H1 (cell line): ENCODE measurements around the gene B4GALT5. TPM values are rescaled to one million over a fixed set of nuclear protein-coding genes. Genes with fewer than 3 reads are reported as not detected.

Source experiments
- CTCF ChIA-PET: fragments of 300-600 bp; sonication (Branson Sonifier 250); formaldehyde crosslinking; loops from one replicate; lab custom pipeline; 2021; ENCODE audit not compliant: partially characterized antibody; lab: Charles Lee
- POLR2A ChIA-PET: fragments of 300-600 bp; sonication (Branson Sonifier 250); formaldehyde crosslinking; loops from one replicate; lab custom pipeline; 2021; ENCODE audit warnings: inconsistent platforms; ENCODE audit not compliant: partially characterized antibody; lab: Charles Lee
- DNase-seq, 2 experiments: peaks; one replicate each; pipeline versions ENCODE4 v3.0.0 to v3.0.0-alpha.2; 2010 to 2022; ENCODE audit warnings: low spot score in 2 of 2, low read depth in 1 of 2, mixed read lengths in 1 of 2
- FAIRE-seq: peaks from 2 replicates; lab custom pipeline; 2011; peaks lifted over from hg19 to GRCh38; lab: Jason Lieb, UNC
- H2AFZ ChIP-seq: 2 replicates; pipeline ENCODE4 v1.8.1; 2012; ENCODE audit warnings: low read length, inconsistent platforms
- H2AK5ac ChIP-seq: 2 replicates; pipeline ENCODE4 v1.6.1; 2013; ENCODE audit warnings: low read depth, low read length
- H2BK120ac ChIP-seq: replicated peaks from 2 replicates; pipeline ENCODE3; 2013; ENCODE audit warnings: low read depth, low read length, inconsistent platforms
- H2BK12ac ChIP-seq: 2 replicates; pipeline ENCODE4 v1.6.1; 2013; ENCODE audit warnings: low read depth, low read length
- H2BK15ac ChIP-seq: 2 replicates; pipeline ENCODE4 v1.6.1; 2013; ENCODE audit warnings: low read length
- H2BK20ac ChIP-seq: 2 replicates; pipeline ENCODE4 v1.6.1; 2013; ENCODE audit warnings: low read length
- H2BK5ac ChIP-seq: 2 replicates; pipeline ENCODE4 v1.6.1; 2013; ENCODE audit warnings: low read depth, low read length
- H3K14ac ChIP-seq: 2 replicates; pipeline ENCODE4 v1.6.1; 2013; ENCODE audit warnings: inconsistent platforms; ENCODE audit not compliant: insufficient read length
- H3K18ac ChIP-seq: 2 replicates; pipeline ENCODE4 v1.6.1; 2013; ENCODE audit warnings: low read length; ENCODE audit errors: extremely low read depth
- H3K23ac ChIP-seq: 2 replicates; pipeline ENCODE4 v1.6.1; 2013; ENCODE audit warnings: inconsistent platforms; ENCODE audit not compliant: insufficient read length
- H3K23me2 ChIP-seq: 2 replicates; pipeline ENCODE4 v1.6.1; 2013; ENCODE audit warnings: low read depth, low read length
- H3K27ac ChIP-seq: 2 replicates; pipeline ENCODE4 v1.6.1; 2011; ENCODE audit warnings: low read depth, low read length, inconsistent platforms
- H3K27me3 ChIP-seq, 4 experiments: replicated peaks in 1 of 4; 1 replicate in 1 of 4; 2 replicates in 3 of 4; pipeline versions ENCODE4 v1.6.1 to v1.8.1; 2011 to 2013; ENCODE audit warnings: low read length in 3 of 4, mild to moderate bottlenecking in 3 of 4, inconsistent platforms in 2 of 4, mixed read lengths in 2 of 4, moderate library complexity in 1 of 4; ENCODE audit not compliant: control insufficient read depth in 3 of 4, insufficient read depth in 3 of 4; ENCODE audit errors: extremely low read depth in 1 of 4
- H3K36me3 ChIP-seq, 4 experiments: 2 replicates each; pipeline versions ENCODE4 v1.6.1 to v1.8.1; 2011 to 2013; ENCODE audit warnings: mild to moderate bottlenecking in 4 of 4, low read length in 3 of 4, moderate library complexity in 2 of 4, control low read depth in 1 of 4, inconsistent platforms in 1 of 4; ENCODE audit not compliant: insufficient read depth in 4 of 4, control insufficient read depth in 2 of 4
- H3K4ac ChIP-seq: replicated peaks from 2 replicates; pipeline ENCODE3; 2013; ENCODE audit warnings: low read length, low read depth, mixed read lengths, inconsistent platforms; ENCODE audit not compliant: insufficient read length
- H3K4me1 ChIP-seq, 4 experiments: replicated peaks in 1 of 4; 1 replicate in 1 of 4; 2 replicates in 3 of 4; pipeline versions ENCODE4 v1.6.1 to v1.8.1; 2011 to 2013; ENCODE audit warnings: low read length in 3 of 4, inconsistent platforms in 2 of 4, mixed read lengths in 1 of 4; ENCODE audit not compliant: insufficient read depth in 4 of 4, control insufficient read depth in 3 of 4
- H3K4me2 ChIP-seq, 2 experiments: 2 replicates each; pipeline versions ENCODE4 v1.6.1 to v1.8.1; 2011 to 2013; ENCODE audit warnings: low read depth in 2 of 2, low read length in 2 of 2, control low read depth in 1 of 2, inconsistent platforms in 1 of 2, mild to moderate bottlenecking in 1 of 2; ENCODE audit not compliant: insufficient read depth in 1 of 2
- H3K4me3 ChIP-seq, 4 experiments: fragments of 200-600, 300-600 bp in 1 of 4; sonication (generic), shearing (Covaris generic), sonication (Bioruptor Twin) in 1 of 4; 2 replicates each; pipeline versions ENCODE4 v1.5.1 to v1.8.1; 2011 to 2016; ENCODE audit warnings: low read length in 4 of 4, low read depth in 3 of 4, control low read depth in 2 of 4, inconsistent platforms in 2 of 4, mild to moderate bottlenecking in 2 of 4, mixed read lengths in 1 of 4, moderate library complexity in 1 of 4; ENCODE audit not compliant: insufficient read depth in 2 of 4; ENCODE audit errors: extremely low read depth in 1 of 4
- H3K56ac ChIP-seq: replicated peaks from 2 replicates; pipeline ENCODE3; 2013; ENCODE audit warnings: low read depth, mild to moderate bottlenecking, mixed read lengths, low read length, inconsistent platforms; ENCODE audit not compliant: insufficient read length
- H3K79me1 ChIP-seq: 2 replicates; pipeline ENCODE4 v1.6.1; 2013; ENCODE audit warnings: low read depth, low read length, control low read depth
- H3K79me2 ChIP-seq, 2 experiments: 2 replicates each; pipeline versions ENCODE4 v1.6.1 to v1.8.1; 2012 to 2013; ENCODE audit warnings: low read length in 2 of 2, mild to moderate bottlenecking in 2 of 2, inconsistent platforms in 1 of 2; ENCODE audit not compliant: insufficient read depth in 2 of 2, control insufficient read depth in 1 of 2
- H3K9ac ChIP-seq, 4 experiments: replicated peaks in 1 of 4; 1 replicate in 1 of 4; 2 replicates in 3 of 4; pipeline versions ENCODE4 v1.6.1 to v1.8.1; 2011 to 2013; ENCODE audit warnings: low read depth in 3 of 4, low read length in 3 of 4, control low read depth in 2 of 4, mild to moderate bottlenecking in 2 of 4, moderate library complexity in 2 of 4, inconsistent platforms in 1 of 4; ENCODE audit errors: extremely low read depth in 1 of 4
- H3K9me3 ChIP-seq, 2 experiments: 2 replicates each; pipeline versions ENCODE4 v1.6.1 to v1.8.1; 2012 to 2013; ENCODE audit warnings: mild to moderate bottlenecking in 2 of 2, moderate library complexity in 2 of 2, control low read depth in 1 of 2, inconsistent platforms in 1 of 2, low read depth in 1 of 2, low read length in 1 of 2, mixed read lengths in 1 of 2; ENCODE audit not compliant: insufficient read depth in 2 of 2
- H4K20me1 ChIP-seq, 2 experiments: replicated peaks in 1 of 2; 2 replicates each; pipeline versions ENCODE3 to v1.8.1; 2011 to 2013; ENCODE audit warnings: inconsistent platforms in 2 of 2, low read length in 2 of 2, mild to moderate bottlenecking in 1 of 2; ENCODE audit not compliant: insufficient read depth in 2 of 2, control insufficient read depth in 1 of 2
- H4K5ac ChIP-seq: 2 replicates; pipeline ENCODE4 v1.6.1; 2013; ENCODE audit warnings: low read length, low read depth, mixed read lengths, inconsistent platforms; ENCODE audit not compliant: insufficient read length
- H4K8ac ChIP-seq: 2 replicates; pipeline ENCODE4 v1.8.0; 2013; ENCODE audit warnings: mild to moderate bottlenecking, moderate library complexity, low read length, inconsistent platforms; ENCODE audit not compliant: insufficient read depth; ENCODE audit errors: extremely low read depth
- H4K91ac ChIP-seq: replicated peaks from 2 replicates; pipeline ENCODE3; 2013; ENCODE audit warnings: low read length, mixed read lengths, inconsistent platforms; ENCODE audit not compliant: insufficient read length
- ATF3 ChIP-seq: IDR thresholded peaks from 2 replicates; pipeline ENCODE4 v1.6.1; 2011; ENCODE audit warnings: low read depth, mild to moderate bottlenecking, low read length; ENCODE audit not compliant: insufficient read depth
- EZH2 ChIP-seq: fragments of 200-600 bp; sonication (generic); IDR thresholded peaks from 2 replicates; pipeline ENCODE4 v1.7.1; 2012; ENCODE audit warnings: low read depth, mild to moderate bottlenecking, moderate library complexity, low read length, inconsistent platforms; ENCODE audit not compliant: severe bottlenecking
- MAFK ChIP-seq: IDR thresholded peaks from 2 replicates; pipeline ENCODE4 v1.6.1; 2012; ENCODE audit warnings: low read depth, mild to moderate bottlenecking, improper control_type of control experiment, low read length
- MAX ChIP-seq: IDR thresholded peaks from 2 replicates; pipeline ENCODE4 v1.6.1; 2012; ENCODE audit warnings: inconsistent platforms
- RAD21 ChIP-seq, 2 experiments: IDR thresholded peaks in 1 of 2; conservative IDR thresholded peaks in 1 of 2; 2 replicates each; pipeline ENCODE4 v1.6.1; 2011; ENCODE audit warnings: low read depth in 2 of 2, low read length in 2 of 2, improper control_type of control experiment in 1 of 2, inconsistent platforms in 1 of 2, mild to moderate bottlenecking in 1 of 2, moderate library complexity in 1 of 2
- RFX5 ChIP-seq: IDR thresholded peaks from 2 replicates; pipeline ENCODE4 v1.6.1; 2011; ENCODE audit warnings: low read depth, low read length, improper control_type of control experiment, borderline replicate concordance
- YY1 ChIP-seq: IDR thresholded peaks from 2 replicates; pipeline ENCODE4 v1.6.1; 2011; ENCODE audit warnings: low read depth, mild to moderate bottlenecking, low read length
- WGBS, 2 experiments: shearing (Covaris generic) in 1 of 2; methylation state at CpG; one replicate each; pipeline versions ENCODE4 v1.1.6 to v1.1.7; 2013 to 2015; ENCODE audit warnings: low lambda C conversion rate in 2 of 2, mixed read lengths in 2 of 2, inconsistent platforms in 1 of 2, low coverage in 1 of 2, missing lambda C conversion rate in 1 of 2; ENCODE audit not compliant: insufficient replicate concordance in 2 of 2, insufficient coverage in 1 of 2, insufficient read length in 1 of 2; ENCODE audit errors: extremely low coverage in 1 of 2, missing lambda C conversion rate in 1 of 2; 5-methylcytosine and 5-hydroxymethylcytosine counted together
- polyA plus RNA-seq, 7 experiments: library from polyadenylated mRNA; depleted of rRNA in 3 of 7; stranded (reverse) in 5 of 7; unstranded in 2 of 7; fragments of >200 nt in 5 of 7; fragments of 200-250 nt in 2 of 7; gene quantifications; 1 replicate in 5 of 7; 2 replicates in 1 of 7; 4 replicates in 1 of 7; pipeline versions ENCODE4 v1.2.1 to v1.2.3, GENCODE V29; 2011 to 2013; ENCODE audit warnings: missing spikeins in 2 of 7, mixed read lengths in 2 of 7
- total RNA-seq: library from RNA; stranded (reverse); fragmentation: NEBNext Ultra II Directional; extraction: Animal tissue kit (Norgen Biotek cat#: 25700); gene quantifications from 2 replicates; pipeline ENCODE4 v1.2.1, GENCODE V29; 2021

Gene B4GALT5
- total and polyA plus RNA-seq, 2 of the 8 experiments (the other 6 are each of a cell fraction or from before 2014, with no cell fraction given) = 46.5 to 75.4 TPM

DNA sequence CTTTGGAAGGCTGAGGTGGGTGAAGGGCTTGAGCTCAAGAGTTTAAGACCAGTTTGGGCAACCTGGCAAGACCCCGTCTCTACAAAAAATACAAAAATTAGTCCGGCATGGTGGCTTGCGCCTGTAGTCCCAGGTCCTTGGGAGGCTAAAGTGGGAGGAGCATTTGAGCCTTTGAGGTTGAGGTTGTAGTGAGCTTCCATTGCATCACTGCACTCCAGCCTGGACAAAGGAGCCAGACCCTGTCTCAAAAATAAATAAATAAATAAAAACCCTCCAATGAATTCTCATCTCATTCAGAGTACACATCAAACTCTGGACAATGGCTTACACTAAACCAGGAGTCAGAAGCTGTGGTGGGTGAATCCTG lies 31.8 kb downstream of the B4GALT5 start:
- Histone ChIP-seq H3K79me2 (peaks cover 35 to 99% of the 10 kb centered on the region in 2 experiments), H2AFZ (no peak overlapping the region), H4K5ac (no peak overlapping the region), H3K4me2 (no peak overlapping the region), H2BK12ac (no peak overlapping the region), H3K27me3 (no peaks in the 10 kb centered on the region), H2BK120ac (no peak overlapping the region), H2BK5ac (peak overlapping the region; percentile 26; the same call in 1 of the 2 replicates), H3K14ac (no peak overlapping the region), H2BK15ac (no peak overlapping the region), H4K8ac (no peak overlapping the region; the same call in 1 of the 2 replicates), H3K23ac (no peak overlapping the region), H2BK20ac (no peak overlapping the region), H3K4ac (no peak overlapping the region), H3K4me1 (peaks cover 0 to 23% (median 13%) of the 10 kb centered on the region in 4 experiments; a peak in 5 of 7 replicates), H2AK5ac (no peak overlapping the region), H3K9me3 (no peaks in the 10 kb centered on the region), H3K36me3 (no peaks in the 10 kb centered on the region), H3K4me3 (no peak overlapping the region), H3K79me1 (peaks cover 14% of the 10 kb centered on the region), H4K20me1 (peaks cover 25 to 26% of the 10 kb centered on the region in 2 experiments), H3K23me2 (no peaks in the 10 kb centered on the region; the same call in 1 of the 2 replicates), H3K27ac (no peak overlapping the region), H3K56ac (no peak overlapping the region), H3K18ac (no peak overlapping the region), H3K9ac (no peak overlapping the region), H4K91ac (no peak overlapping the region)
- DNase-seq = no peak
- ChIA-PET CTCF (interaction anchor here (1.5 to 1.8 kb wide), 2 partner anchors 11 to 73 kb away, joined by 3 read pairs; no protein-coding TSS in a partner anchor), POLR2A (interaction anchor here (1.3 kb wide), 1 partner anchor 12 kb away, joined by 6 read pairs; no protein-coding TSS in a partner anchor)
- FAIRE-seq = no peak
- TF ChIP-seq MAX (no peak), MAFK (no peak), RFX5 (no peak), YY1 (no peak), ATF3 (no peak), RAD21 (IDR thresholded peaks at IDR 0.05 in 1 of 2, conservative IDR thresholded peaks at IDR 0.05 in 1 of 2; ENCODE audit: low read depth in 2 of 2, low read length in 2 of 2) (no peak), EZH2 (no peak)
- 95% methylated on average over 3 of the region's 3 CpGs; no CpG with 5 or more reads in 1 of the 2 experiments for WGBS, 2 experiments
